Liver (tissue), 9 donors: ENCODE data around the gene VPS35. TPM values are rescaled to one million over a fixed set of nuclear protein-coding genes. Genes with fewer than 3 reads are reported as not detected.

ENCODE experiments used
- DNase-seq: peaks from one replicate; pipeline ENCODE4 v3.0.0-alpha.2; 2017; ENCODE audit warnings: low spot score
- H3K27ac ChIP-seq, 2 donors: one replicate each; pipeline ENCODE4 v1.7.0; 2013; ENCODE audit warnings: inconsistent platforms in 2 of 2, low read length in 2 of 2, control low read depth in 1 of 2, low read depth in 1 of 2, mild to moderate bottlenecking in 1 of 2
- H3K27me3 ChIP-seq, 4 donors: one replicate each; pipeline versions ENCODE4 v1.6.1 to v1.7.0; 2013; ENCODE audit warnings: low read length in 3 of 4, inconsistent platforms in 1 of 4, mild to moderate bottlenecking in 1 of 4, moderate library complexity in 1 of 4; ENCODE audit not compliant: control insufficient read depth in 4 of 4, insufficient read depth in 4 of 4
- H3K36me3 ChIP-seq, 4 donors: one replicate each; pipeline versions ENCODE4 v1.6.1 to v1.7.0; 2013; ENCODE audit warnings: low read length in 3 of 4, mild to moderate bottlenecking in 3 of 4, low read depth in 1 of 4, moderate library complexity in 1 of 4; ENCODE audit not compliant: control insufficient read depth in 4 of 4, insufficient read depth in 3 of 4
- H3K4me1 ChIP-seq, 4 donors: one replicate each; pipeline versions ENCODE4 v1.6.1 to v1.7.0; 2013; ENCODE audit warnings: low read length in 3 of 4, mild to moderate bottlenecking in 3 of 4, moderate library complexity in 1 of 4; ENCODE audit not compliant: control insufficient read depth in 4 of 4, insufficient read depth in 4 of 4
- H3K4me3 ChIP-seq, 3 donors: one replicate each; pipeline versions ENCODE4 v1.6.1 to v1.7.0; 2013; ENCODE audit warnings: low read length in 3 of 3, control low read depth in 1 of 3, low read depth in 1 of 3, mild to moderate bottlenecking in 1 of 3
- H3K9ac ChIP-seq, 2 donors: one replicate each; pipeline ENCODE4 v1.7.0; 2013; ENCODE audit warnings: low read length in 2 of 2, mild to moderate bottlenecking in 2 of 2, moderate library complexity in 2 of 2, control low read depth in 1 of 2, low read depth in 1 of 2
- H3K9me3 ChIP-seq, 4 donors: one replicate each; pipeline versions ENCODE4 v1.6.1 to v1.7.0; 2013; ENCODE audit warnings: low read length in 3 of 4; ENCODE audit not compliant: control insufficient read depth in 4 of 4
- EGR1 ChIP-seq, 2 donors: IDR thresholded peaks; 2 replicates each; pipeline ENCODE4 v1.6.1; 2016 to 2018; ENCODE audit warnings: antibody characterized with exemption in 2 of 2, low read depth in 2 of 2
- FOXA1 ChIP-seq: IDR thresholded peaks from 2 replicates; pipeline ENCODE4 v1.6.1; 2016; ENCODE audit warnings: antibody characterized with exemption
- GABPA ChIP-seq, 2 donors: IDR thresholded peaks in 1 of 2; conservative IDR thresholded peaks in 1 of 2; 2 replicates each; pipeline ENCODE4 v1.6.1; 2016; ENCODE audit warnings: antibody characterized with exemption in 2 of 2, mild to moderate bottlenecking in 1 of 2, moderate library complexity in 1 of 2
- HNF4A ChIP-seq, 2 donors: conservative IDR thresholded peaks; 2 replicates each; pipeline ENCODE4 v1.6.1; 2016; ENCODE audit warnings: antibody characterized with exemption in 2 of 2, mild to moderate bottlenecking in 2 of 2
- HNF4G ChIP-seq: IDR thresholded peaks from 2 replicates; pipeline ENCODE4 v1.6.1; 2016; ENCODE audit warnings: antibody characterized with exemption
- JUND ChIP-seq, 2 donors: IDR thresholded peaks; 2 replicates each; pipeline ENCODE4 v1.6.1; 2016; ENCODE audit warnings: antibody characterized with exemption in 2 of 2
- NR2F2 ChIP-seq: IDR thresholded peaks from 2 replicates; pipeline ENCODE4 v1.6.1; 2016; ENCODE audit warnings: antibody characterized with exemption
- RAD21 ChIP-seq, 2 donors: IDR thresholded peaks; 2 replicates each; pipeline ENCODE4 v1.6.1; 2016; ENCODE audit warnings: antibody characterized with exemption in 2 of 2, mild to moderate bottlenecking in 2 of 2
- RXRA ChIP-seq, 2 donors: IDR thresholded peaks; 2 replicates each; pipeline ENCODE4 v1.6.1; 2017 to 2018; ENCODE audit warnings: antibody characterized with exemption in 2 of 2, mild to moderate bottlenecking in 1 of 2
- SP1 ChIP-seq: IDR thresholded peaks from 2 replicates; pipeline ENCODE4 v1.6.1; 2018; ENCODE audit warnings: antibody characterized with exemption, mild to moderate bottlenecking
- YY1 ChIP-seq: IDR thresholded peaks from 2 replicates; pipeline ENCODE4 v1.6.1; 2016; ENCODE audit warnings: antibody characterized with exemption, mild to moderate bottlenecking
- WGBS: extraction: QIAGEN DNeasy Blood & Tissue Kit; methylation state at CpG from one replicate; pipeline ENCODE4 v1.1.7; 2013; 5-methylcytosine and 5-hydroxymethylcytosine counted together
- polyA plus RNA-seq, 2 donors: library from polyadenylated mRNA; stranded (reverse) in 1 of 2; unstranded in 1 of 2; fragments of 200-250 nt in 1 of 2; fragments of >200 nt in 1 of 2; fragmentation: Nextera tagmentation in 1 of 2; extraction: Ambion mirVana in 1 of 2; gene quantifications; one replicate each; pipeline versions ENCODE4 v1.2.1 to v1.2.3, GENCODE V29; 2013 to 2015
- total RNA-seq, 2 donors: library from RNA; depleted of rRNA; stranded (reverse); fragments of >200 nt; gene quantifications; one replicate each; pipeline ENCODE4 v1.2.3, GENCODE V29; 2014
- TF ChIP-seq, protein P1 (sequence below): IDR thresholded peaks from 2 replicates; pipeline ENCODE4 v1.6.1; 2016; ENCODE audit warnings: antibody characterized with exemption, mild to moderate bottlenecking
- TF ChIP-seq, protein P2 (sequence below): IDR thresholded peaks from 2 replicates; pipeline ENCODE4 v1.6.1; 2016; ENCODE audit warnings: antibody characterized with exemption
- TF ChIP-seq, protein P3 (sequence below): fragments of 150-350 bp; IDR thresholded peaks from 2 replicates; pipeline ENCODE4 v1.5.1; 2017; ENCODE audit warnings: improper control_type of control experiment, low read depth, low read length; ENCODE audit not compliant: missing input control
- TF ChIP-seq, protein P4 (sequence below): IDR thresholded peaks from 2 replicates; pipeline ENCODE4 v1.6.1; 2016; ENCODE audit warnings: antibody characterized with exemption
- TF ChIP-seq, protein P5 (sequence below): IDR thresholded peaks from 2 replicates; pipeline ENCODE4 v1.6.1; 2016; ENCODE audit warnings: antibody characterized with exemption
- donor health status: healthy.
- donor health status: healthy.
- donor health status: healthy.
- donor health status: healthy.
- donor health status: healthy.

Gene VPS35
- total and polyA plus RNA-seq, 4 donors = 10.5 to 52.7 (median 23.6) TPM

DNA sequence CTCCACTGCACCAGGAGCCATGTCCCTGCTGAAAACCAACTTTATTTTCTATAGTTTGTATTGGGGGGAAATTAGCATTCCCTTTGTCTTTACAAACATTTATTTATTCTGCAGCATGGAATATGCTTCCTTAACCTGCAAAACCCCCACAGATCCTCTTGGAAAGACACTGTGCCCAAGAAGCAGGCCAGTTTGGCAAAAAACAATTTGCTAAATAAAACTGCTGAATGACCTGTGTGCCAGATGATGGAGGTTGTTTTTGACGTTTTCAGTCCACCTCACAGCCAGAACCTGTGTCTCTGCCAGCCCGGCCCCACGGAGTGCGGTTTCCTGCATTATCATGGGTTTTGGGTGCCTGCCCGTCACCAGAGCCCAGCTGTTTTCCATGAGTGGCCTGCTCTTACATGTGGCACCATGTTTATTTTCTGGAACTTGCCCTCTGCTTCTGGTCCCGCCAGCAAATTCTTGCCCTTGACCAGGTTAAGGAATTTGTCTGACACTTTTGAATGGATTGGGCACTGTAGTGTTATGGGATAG lies 26.9 kb upstream of the VPS35 start:
- TF ChIP-seq RAD21 (IDR thresholded peaks at IDR 0.05) (no peak), EGR1 (IDR thresholded peaks at IDR 0.05; ENCODE audit: low read depth in 2 of 2) (no peak), GABPA (IDR thresholded peaks at IDR 0.05 in 1 of 2, conservative IDR thresholded peaks at IDR 0.05 in 1 of 2) (no peak), RXRA (IDR thresholded peaks at IDR 0.05) (no peak), NR2F2 (no peak), SP1 (no peak), YY1 (no peak), JUND (IDR thresholded peaks at IDR 0.05) (no peak), HNF4A (conservative IDR thresholded peaks at IDR 0.05) (no peak), FOXA1 (no peak), HNF4G (no peak)
- TF ChIP-seq, protein P1, sequence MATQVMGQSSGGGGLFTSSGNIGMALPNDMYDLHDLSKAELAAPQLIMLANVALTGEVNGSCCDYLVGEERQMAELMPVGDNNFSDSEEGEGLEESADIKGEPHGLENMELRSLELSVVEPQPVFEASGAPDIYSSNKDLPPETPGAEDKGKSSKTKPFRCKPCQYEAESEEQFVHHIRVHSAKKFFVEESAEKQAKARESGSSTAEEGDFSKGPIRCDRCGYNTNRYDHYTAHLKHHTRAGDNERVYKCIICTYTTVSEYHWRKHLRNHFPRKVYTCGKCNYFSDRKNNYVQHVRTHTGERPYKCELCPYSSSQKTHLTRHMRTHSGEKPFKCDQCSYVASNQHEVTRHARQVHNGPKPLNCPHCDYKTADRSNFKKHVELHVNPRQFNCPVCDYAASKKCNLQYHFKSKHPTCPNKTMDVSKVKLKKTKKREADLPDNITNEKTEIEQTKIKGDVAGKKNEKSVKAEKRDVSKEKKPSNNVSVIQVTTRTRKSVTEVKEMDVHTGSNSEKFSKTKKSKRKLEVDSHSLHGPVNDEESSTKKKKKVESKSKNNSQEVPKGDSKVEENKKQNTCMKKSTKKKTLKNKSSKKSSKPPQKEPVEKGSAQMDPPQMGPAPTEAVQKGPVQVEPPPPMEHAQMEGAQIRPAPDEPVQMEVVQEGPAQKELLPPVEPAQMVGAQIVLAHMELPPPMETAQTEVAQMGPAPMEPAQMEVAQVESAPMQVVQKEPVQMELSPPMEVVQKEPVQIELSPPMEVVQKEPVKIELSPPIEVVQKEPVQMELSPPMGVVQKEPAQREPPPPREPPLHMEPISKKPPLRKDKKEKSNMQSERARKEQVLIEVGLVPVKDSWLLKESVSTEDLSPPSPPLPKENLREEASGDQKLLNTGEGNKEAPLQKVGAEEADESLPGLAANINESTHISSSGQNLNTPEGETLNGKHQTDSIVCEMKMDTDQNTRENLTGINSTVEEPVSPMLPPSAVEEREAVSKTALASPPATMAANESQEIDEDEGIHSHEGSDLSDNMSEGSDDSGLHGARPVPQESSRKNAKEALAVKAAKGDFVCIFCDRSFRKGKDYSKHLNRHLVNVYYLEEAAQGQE = no peak
- TF ChIP-seq, protein P2, sequence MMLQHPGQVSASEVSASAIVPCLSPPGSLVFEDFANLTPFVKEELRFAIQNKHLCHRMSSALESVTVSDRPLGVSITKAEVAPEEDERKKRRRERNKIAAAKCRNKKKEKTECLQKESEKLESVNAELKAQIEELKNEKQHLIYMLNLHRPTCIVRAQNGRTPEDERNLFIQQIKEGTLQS = no peak
- TF ChIP-seq, protein P3, sequence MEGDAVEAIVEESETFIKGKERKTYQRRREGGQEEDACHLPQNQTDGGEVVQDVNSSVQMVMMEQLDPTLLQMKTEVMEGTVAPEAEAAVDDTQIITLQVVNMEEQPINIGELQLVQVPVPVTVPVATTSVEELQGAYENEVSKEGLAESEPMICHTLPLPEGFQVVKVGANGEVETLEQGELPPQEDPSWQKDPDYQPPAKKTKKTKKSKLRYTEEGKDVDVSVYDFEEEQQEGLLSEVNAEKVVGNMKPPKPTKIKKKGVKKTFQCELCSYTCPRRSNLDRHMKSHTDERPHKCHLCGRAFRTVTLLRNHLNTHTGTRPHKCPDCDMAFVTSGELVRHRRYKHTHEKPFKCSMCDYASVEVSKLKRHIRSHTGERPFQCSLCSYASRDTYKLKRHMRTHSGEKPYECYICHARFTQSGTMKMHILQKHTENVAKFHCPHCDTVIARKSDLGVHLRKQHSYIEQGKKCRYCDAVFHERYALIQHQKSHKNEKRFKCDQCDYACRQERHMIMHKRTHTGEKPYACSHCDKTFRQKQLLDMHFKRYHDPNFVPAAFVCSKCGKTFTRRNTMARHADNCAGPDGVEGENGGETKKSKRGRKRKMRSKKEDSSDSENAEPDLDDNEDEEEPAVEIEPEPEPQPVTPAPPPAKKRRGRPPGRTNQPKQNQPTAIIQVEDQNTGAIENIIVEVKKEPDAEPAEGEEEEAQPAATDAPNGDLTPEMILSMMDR = no peak
- TF ChIP-seq, protein P4, sequence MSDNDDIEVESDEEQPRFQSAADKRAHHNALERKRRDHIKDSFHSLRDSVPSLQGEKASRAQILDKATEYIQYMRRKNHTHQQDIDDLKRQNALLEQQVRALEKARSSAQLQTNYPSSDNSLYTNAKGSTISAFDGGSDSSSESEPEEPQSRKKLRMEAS = no peak
- TF ChIP-seq, protein P5, sequence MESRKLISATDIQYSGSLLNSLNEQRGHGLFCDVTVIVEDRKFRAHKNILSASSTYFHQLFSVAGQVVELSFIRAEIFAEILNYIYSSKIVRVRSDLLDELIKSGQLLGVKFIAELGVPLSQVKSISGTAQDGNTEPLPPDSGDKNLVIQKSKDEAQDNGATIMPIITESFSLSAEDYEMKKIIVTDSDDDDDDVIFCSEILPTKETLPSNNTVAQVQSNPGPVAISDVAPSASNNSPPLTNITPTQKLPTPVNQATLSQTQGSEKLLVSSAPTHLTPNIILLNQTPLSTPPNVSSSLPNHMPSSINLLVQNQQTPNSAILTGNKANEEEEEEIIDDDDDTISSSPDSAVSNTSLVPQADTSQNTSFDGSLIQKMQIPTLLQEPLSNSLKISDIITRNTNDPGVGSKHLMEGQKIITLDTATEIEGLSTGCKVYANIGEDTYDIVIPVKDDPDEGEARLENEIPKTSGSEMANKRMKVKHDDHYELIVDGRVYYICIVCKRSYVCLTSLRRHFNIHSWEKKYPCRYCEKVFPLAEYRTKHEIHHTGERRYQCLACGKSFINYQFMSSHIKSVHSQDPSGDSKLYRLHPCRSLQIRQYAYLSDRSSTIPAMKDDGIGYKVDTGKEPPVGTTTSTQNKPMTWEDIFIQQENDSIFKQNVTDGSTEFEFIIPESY = no peak
- Histone ChIP-seq H3K4me3 (no peak overlapping the region), H3K9ac (no peak overlapping the region), H3K4me1 (no peaks in the 10 kb centered on the region), H3K27me3 (no peaks in the 10 kb centered on the region), H3K9me3 (peaks cover 0 to 3% (median 0%) of the 10 kb centered on the region in 4 donors), H3K36me3 (no peaks in the 10 kb centered on the region), H3K27ac (no peak overlapping the region)
- no peak for DNase-seq
- WGBS = 72% methylated on average over 6 of the region's 6 CpGs
